Muscle layer of duodenum (tissue), 2 donors: ENCODE measurements around the gene MAGI2.

Source experiments
- H3K27ac ChIP-seq: one replicate; pipeline ENCODE4 v1.7.0; 2013; ENCODE audit warnings: mild to moderate bottlenecking, low read length
- H3K27me3 ChIP-seq: one replicate; pipeline ENCODE4 v1.7.0; 2013; ENCODE audit warnings: low read depth, mild to moderate bottlenecking, control low read depth, low read length
- H3K36me3 ChIP-seq, 2 donors: one replicate each; pipeline ENCODE4 v1.7.0; 2013; ENCODE audit warnings: low read length in 2 of 2, control low read depth in 1 of 2, mild to moderate bottlenecking in 1 of 2; ENCODE audit not compliant: insufficient read depth in 2 of 2, control insufficient read depth in 1 of 2
- H3K4me1 ChIP-seq, 2 donors: one replicate each; pipeline ENCODE4 v1.7.0; 2013; ENCODE audit warnings: low read length in 2 of 2, mild to moderate bottlenecking in 2 of 2, control low read depth in 1 of 2, moderate library complexity in 1 of 2; ENCODE audit not compliant: insufficient read depth in 2 of 2, control insufficient read depth in 1 of 2
- H3K4me3 ChIP-seq, 2 donors: one replicate each; pipeline ENCODE4 v1.7.0; 2013; ENCODE audit warnings: low read length in 2 of 2, low read depth in 1 of 2, mild to moderate bottlenecking in 1 of 2
- H3K9me3 ChIP-seq, 2 donors: one replicate each; pipeline ENCODE4 v1.7.0; 2013; ENCODE audit warnings: low read length in 2 of 2, control low read depth in 1 of 2, mild to moderate bottlenecking in 1 of 2; ENCODE audit not compliant: control insufficient read depth in 1 of 2
- donor health status: healthy.

Gene MAGI2

DNA sequence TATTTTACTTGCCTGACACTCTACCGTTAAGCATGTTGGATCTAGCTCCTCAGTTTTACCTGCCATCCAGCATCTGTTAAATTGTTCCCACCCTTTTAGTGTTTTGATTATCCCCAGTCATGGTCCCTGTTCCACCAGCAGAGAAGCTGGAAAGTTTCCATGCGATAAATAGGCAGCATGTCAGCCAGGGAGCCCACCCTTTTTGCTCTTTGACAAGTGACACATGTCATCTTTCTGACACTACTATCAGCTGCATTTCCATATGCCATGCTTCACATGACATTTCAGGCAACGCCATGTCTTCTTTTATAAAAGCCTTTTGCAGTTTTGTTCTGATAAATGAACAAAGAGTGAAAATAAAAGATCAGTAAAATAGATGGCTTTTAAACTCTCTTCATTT is 310.8 kb downstream of the MAGI2 start:
- Histone ChIP-seq H3K4me3 (no peak overlapping the region), H3K36me3 (no peaks in the 10 kb centered on the region), H3K9me3 (no peaks in the 10 kb centered on the region), H3K4me1 (no peaks in the 10 kb centered on the region), H3K27me3 (no peaks in the 10 kb centered on the region), H3K27ac (no peak overlapping the region)

DNA sequence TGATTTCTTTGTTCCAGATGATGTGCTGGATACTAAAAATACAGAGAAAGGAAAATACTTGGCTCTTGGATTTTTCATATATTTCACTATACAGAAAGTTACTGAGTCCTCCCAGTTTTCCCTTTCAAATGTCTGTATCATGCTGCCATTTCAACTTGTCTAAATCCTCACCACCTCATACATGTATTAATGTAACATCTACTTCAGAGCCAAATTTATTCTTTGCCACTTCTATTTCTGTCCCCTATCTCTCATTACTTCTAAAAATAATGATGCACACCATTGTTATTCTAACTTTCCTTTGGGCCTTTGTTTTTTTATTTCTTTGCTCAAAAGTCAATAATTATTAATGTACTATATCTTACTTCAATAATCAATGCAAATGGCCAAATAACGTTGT is 312.2 kb downstream of the MAGI2 start:
- Histone ChIP-seq H3K4me3 (no peak overlapping the region), H3K27ac (no peak overlapping the region), H3K36me3 (no peaks in the 10 kb centered on the region), H3K27me3 (no peaks in the 10 kb centered on the region), H3K4me1 (no peaks in the 10 kb centered on the region), H3K9me3 (no peaks in the 10 kb centered on the region)

DNA sequence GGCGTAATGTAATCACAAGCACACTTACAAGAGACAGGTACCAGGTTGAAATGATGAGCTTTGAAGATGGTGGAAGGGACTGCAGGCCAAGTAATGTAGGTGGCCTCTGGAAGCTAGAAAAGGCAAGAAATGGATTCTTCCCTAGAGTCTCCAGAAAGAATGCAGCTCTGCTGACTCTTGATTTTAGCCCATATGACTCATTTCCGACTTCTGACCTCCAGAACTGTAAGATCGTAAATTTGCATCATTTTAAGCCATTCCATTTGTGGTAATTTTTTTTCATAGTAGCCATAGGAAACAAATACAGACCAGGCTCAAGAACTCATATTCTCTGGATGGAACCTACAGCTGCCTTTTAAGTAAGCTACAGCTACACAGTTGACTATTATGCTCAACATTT is 315.5 kb downstream of the MAGI2 start:
- Histone ChIP-seq H3K4me3 (no peak overlapping the region), H3K27ac (no peak overlapping the region), H3K36me3 (no peaks in the 10 kb centered on the region), H3K4me1 (no peaks in the 10 kb centered on the region), H3K9me3 (no peaks in the 10 kb centered on the region), H3K27me3 (no peaks in the 10 kb centered on the region)

DNA sequence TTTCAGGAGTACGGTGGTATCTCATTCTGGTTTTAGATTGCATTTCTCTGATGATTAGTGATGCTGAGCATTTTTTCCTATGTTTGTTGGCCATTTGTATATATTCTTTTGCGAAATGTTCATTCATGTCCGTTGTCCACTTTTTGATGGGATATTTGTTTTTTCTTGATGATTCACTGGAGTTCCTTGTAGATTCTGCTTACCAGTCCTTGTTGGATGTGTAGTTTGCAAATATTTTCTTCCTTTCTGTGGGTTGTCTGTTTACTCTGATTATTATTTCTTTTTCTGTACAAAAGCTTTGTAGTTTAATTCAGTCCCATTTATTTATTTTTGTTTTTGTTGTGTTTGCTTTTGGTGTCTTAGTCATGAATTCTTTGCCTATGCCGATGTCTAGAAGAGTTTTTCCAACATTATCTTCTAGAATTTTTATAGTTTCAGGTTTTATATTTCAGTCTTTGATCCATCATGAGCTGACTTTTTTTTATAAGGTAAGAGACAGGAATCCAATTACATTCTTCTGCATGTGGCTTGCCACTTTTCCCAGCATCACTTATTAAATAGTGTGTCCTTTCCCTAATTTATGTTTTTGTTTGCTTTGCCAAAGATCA is 320.5 kb downstream of the MAGI2 start:
- no peak overlapping the region for H3K27ac ChIP-seq
- no peak overlapping the region for H3K4me3 ChIP-seq
- no peaks in the 10 kb centered on the region for H3K9me3 ChIP-seq
- H3K27me3 ChIP-seq = no peaks in the 10 kb centered on the region
- no peaks in the 10 kb centered on the region for H3K36me3 ChIP-seq
- H3K4me1 ChIP-seq = no peaks in the 10 kb centered on the region

DNA sequence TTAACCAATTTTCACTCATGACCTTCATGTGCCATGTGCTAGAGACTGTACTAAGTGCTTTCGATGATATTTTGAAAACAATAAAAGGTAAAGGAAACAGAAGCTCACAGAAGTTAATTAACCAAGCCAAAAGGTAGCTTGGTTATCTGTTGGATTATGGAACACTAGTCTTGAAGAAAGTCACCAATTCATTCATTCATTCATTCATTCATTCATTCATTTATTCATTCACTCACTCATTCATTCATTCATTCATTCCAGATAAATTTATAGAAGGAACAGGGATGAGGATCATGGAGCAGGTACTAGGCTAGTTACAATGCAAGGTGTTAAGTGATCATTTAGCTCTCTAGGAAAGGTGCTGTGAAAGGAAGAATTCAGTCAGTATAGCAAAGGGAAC is 322.8 kb downstream of the MAGI2 start:
- H3K36me3 ChIP-seq = no peaks in the 10 kb centered on the region
- H3K4me1 ChIP-seq = no peaks in the 10 kb centered on the region
- H3K27me3 ChIP-seq = no peaks in the 10 kb centered on the region
- no peak overlapping the region for H3K4me3 ChIP-seq
- H3K9me3 ChIP-seq = no peaks in the 10 kb centered on the region
- H3K27ac ChIP-seq = no peak overlapping the region

DNA sequence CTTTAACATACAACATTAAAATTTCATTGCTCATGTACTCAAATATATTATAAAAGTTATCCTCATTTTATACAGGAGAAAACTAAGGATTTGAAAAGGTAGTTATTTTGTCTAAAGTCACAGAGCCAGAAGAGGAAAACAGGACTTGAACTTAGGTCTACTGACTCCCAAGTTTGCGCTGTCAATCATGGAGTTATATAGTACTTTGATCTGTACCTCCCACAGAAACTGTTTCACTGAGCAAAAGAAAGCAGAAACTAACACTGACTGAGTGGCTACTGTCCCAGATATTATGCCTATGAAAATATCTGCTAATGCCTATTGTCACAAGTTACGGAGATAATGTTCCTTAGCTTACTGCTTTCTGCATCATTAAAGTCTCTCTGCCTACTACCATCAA is 329.1 kb downstream of the MAGI2 start:
- H3K4me3 ChIP-seq = no peak overlapping the region
- no peaks in the 10 kb centered on the region for H3K27me3 ChIP-seq
- no peaks in the 10 kb centered on the region for H3K36me3 ChIP-seq
- H3K4me1 ChIP-seq = no peaks in the 10 kb centered on the region
- no peak overlapping the region for H3K27ac ChIP-seq
- H3K9me3 ChIP-seq = no peaks in the 10 kb centered on the region

DNA sequence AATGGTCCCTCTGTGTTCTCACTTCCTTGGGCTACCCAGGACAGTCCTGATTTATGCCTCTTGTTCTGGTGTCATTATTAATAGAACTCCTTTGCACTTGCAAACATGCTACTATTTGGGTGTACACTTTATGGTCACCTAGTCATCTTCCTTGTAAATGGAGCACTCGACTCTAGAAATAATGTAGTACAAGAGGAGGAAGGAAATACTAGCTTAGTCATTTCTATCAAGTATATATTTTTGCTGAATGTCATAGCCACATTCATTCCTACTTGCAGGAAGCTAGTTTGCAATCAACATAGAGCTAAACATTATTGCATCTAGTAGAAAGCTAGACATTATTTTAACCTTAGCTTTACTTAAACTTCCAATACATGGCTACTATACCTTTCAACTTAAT is 335.3 kb downstream of the MAGI2 start:
- no peaks in the 10 kb centered on the region for H3K27me3 ChIP-seq
- no peaks in the 10 kb centered on the region for H3K9me3 ChIP-seq
- H3K27ac ChIP-seq = no peak overlapping the region
- H3K4me3 ChIP-seq = no peak overlapping the region
- no peaks in the 10 kb centered on the region for H3K4me1 ChIP-seq
- no peaks in the 10 kb centered on the region for H3K36me3 ChIP-seq

DNA sequence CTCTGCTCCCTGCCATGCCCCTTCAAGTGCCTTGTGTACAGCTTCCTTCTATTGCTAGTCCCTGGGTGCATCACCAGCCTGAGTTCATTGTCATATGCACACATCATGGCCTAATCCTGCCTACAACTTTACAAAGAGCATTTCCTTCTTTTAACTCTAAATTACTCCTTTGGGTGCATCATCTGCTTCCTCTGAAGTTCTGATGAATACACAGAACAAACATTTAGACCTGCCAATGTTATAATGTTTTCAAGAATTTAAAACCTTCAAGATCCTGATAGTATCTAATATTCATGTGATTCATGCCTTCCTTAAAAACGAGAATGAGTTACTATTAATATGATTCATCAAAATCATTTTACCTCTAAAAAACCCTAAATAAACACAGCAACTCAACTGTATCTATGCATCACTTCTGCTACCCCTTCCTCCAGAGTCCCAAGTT is 357.1 kb downstream of the MAGI2 start:
- Histone ChIP-seq H3K9me3 (peaks cover 0 to 4% of the 10 kb centered on the region in 2 donors), H3K27me3 (no peaks in the 10 kb centered on the region), H3K4me3 (no peak overlapping the region), H3K27ac (no peak overlapping the region), H3K4me1 (no peaks in the 10 kb centered on the region), H3K36me3 (no peaks in the 10 kb centered on the region)

DNA sequence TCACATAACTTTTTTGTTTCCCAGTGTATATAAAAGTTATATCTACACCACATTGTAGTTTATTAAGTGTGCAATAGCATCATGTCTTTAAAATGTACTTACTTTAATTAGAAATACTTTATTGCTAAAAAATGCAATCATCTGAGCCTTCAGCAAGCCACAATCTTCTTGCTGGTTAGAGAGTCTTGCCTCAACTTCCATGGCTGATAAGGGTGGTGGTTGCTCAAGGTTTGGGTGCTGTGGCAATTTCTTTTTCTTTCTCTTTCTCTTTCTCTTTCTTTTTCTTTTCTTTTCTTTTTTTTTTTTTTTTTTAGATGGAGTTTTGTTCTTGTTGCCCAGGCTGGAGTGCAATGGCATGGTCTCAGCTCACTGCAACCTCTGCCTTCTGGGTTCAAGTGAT is 360.0 kb downstream of the MAGI2 start:
- Histone ChIP-seq H3K36me3 (no peaks in the 10 kb centered on the region), H3K27ac (no peak overlapping the region), H3K4me1 (no peaks in the 10 kb centered on the region), H3K4me3 (no peak overlapping the region), H3K9me3 (peaks cover 0 to 4% of the 10 kb centered on the region in 2 donors), H3K27me3 (no peaks in the 10 kb centered on the region)

DNA sequence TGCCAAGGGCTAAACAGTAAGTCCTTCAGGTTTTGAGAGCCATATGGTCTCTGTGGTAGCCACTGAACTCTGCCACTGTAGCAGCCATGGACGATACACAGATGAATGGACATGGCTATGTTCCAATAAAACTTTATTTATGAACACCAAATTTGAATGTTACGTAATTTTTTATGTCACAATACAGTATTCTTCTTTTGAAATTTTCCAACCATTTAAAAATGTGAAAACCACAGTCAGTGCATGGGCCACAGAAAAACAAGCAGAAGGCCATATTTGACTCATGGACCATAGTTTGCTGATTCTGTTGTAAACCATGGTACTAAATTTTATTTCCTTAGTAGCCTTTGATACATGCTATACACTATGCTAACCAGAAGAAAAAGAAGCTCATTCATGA is 361.8 kb downstream of the MAGI2 start:
- no peak overlapping the region for H3K4me3 ChIP-seq
- peaks cover 0 to 4% of the 10 kb centered on the region in 2 donors for H3K9me3 ChIP-seq
- H3K4me1 ChIP-seq = no peaks in the 10 kb centered on the region
- H3K27me3 ChIP-seq = no peaks in the 10 kb centered on the region
- no peaks in the 10 kb centered on the region for H3K36me3 ChIP-seq
- H3K27ac ChIP-seq = no peak overlapping the region

DNA sequence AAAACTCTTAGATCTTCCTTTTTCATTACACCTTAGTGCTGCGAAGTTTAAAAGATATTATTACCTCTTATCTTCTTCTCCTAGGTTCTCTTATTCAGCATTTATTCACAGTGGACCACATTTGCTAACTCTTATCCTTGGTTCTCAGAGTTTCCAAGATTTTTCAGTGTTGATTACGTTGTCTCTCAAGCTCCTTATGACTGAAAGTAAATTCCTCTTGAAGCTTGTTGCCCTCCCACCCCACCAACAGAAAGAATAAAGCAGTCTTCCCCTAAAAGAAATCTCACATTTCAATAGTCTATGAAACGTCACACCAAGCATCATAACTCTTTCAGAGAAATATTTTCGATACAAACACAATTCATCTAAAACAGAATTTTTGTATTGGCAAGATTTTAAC is 362.5 kb downstream of the MAGI2 start:
- Histone ChIP-seq H3K27ac (no peak overlapping the region), H3K36me3 (no peaks in the 10 kb centered on the region), H3K9me3 (peaks cover 0 to 6% of the 10 kb centered on the region in 2 donors), H3K4me1 (no peaks in the 10 kb centered on the region), H3K4me3 (no peak overlapping the region), H3K27me3 (no peaks in the 10 kb centered on the region)

DNA sequence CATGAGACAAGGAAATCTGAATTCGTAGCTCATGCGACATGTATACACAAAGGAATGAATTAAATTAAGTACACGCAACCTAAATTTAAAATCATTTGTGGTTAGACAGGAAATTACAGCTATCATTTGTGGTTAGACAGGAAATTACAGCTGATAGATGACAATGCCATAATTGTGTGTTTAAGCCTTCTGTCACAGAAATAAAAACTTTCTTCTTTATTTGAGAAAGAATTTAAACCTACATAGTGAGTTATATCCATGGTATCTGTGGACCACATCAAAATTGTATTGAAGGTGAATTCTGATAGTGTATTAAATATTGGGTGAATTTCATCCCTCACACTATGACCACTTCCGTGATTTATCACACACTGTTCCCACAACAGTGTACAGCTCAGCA is 362.9 kb downstream of the MAGI2 start:
- Histone ChIP-seq H3K36me3 (no peaks in the 10 kb centered on the region), H3K4me3 (no peak overlapping the region)

More for the DNA sequence above, 362.9 kb downstream of the MAGI2 start:
- Histone ChIP-seq H3K4me1 (no peaks in the 10 kb centered on the region), H3K27ac (no peak overlapping the region), H3K27me3 (no peaks in the 10 kb centered on the region), H3K9me3 (peaks cover 0 to 5% of the 10 kb centered on the region in 2 donors)
